IPS-NIHi11 (cell line): ENCODE data around the gene TTC12.

Experiments
- DNase-seq: peaks from one replicate; pipeline ENCODE4 v3.0.0; 2012; ENCODE audit warnings: mixed read lengths, low spot score

TTC12 gene

DNA sequence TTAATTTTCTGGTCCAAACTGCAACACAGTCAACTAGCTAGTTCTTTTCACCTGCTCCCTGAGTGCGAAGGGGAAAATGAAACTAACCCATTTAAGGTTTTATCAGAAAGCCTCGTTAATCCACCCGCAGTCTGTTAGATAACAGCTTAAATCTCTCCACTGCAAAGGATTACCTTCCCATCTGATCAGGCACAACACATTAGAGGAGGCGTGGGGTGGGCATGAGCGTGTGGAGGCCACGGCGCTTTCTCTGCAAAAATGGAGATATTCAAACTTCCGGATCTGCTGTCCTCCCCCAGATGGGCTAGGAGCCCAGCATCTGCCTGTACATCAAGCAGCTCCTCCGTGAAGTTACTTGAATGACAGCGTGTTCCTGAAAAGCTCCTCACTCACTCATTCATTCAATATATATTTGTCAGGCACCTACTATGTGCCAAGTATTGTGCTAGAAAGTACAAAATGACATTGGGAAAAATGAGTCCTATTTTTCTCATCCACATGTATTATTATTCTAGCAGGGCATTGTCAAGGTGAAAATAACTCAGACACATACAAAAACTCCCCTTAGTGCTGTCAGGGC is 59.7 kb downstream of the TTC12 start:
- DNase-seq: no peak

- no peak for DNase-seq
Observed at GRCh38 chr11:113375402-113375801, 61.0 kb downstream of the TTC12 start.

- DNase-seq: no peak
Observed at GRCh38 chr11:113376156-113376555, 61.8 kb downstream of the TTC12 start.

DNA sequence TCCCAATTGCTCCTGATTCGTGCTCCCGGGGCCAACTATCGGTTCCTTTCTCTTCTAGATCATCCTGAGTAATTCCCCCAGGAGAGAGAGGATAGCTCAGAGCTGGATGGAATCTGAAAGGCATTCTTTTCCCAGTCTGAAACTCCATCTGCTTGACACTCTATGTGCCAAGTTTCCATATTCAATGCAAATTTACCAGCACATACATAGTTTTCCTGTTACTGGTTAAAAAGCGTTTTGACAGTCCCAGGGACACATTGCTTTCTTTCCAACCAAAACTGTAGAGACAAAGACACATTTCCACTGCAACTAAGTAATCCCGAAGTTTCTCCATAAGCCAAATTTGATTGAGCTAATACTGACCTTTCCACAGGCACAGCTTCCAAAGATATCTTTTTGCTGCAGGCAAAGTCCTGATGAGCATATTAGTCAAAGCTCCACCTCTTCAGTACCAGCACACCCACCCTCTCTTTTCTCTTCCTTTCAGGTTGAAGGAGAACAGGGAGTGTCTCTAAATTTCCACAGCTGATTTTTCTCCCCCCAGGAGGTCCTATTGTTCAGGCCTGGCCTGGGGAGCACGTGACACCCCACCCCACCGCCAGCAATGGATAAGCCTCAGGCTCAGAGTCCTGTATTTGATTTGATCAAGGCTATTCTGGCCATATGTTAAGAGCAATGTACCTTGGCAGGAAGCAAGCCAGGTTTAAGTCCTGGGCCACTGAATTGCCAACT is 63.5 kb downstream of the TTC12 start:
- no peak for DNase-seq

DNA sequence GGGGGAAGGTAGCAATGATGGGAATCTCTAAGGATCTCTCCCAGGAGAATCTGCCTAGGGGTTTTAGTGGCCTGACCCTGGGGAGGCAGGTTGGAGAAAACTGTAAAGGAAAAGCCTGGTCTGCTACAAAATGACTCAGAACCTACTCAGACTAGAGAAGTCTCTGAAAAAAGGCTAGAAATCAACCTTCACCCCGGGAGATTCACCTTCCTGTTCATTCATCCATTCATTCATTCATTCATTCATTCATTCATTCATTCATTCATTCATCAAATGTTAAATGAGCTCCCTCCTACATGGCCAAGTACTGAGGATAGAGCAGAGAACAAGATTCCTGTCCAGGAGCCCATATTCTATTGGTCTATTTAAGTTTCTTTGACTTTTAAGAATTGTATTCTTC is 64.3 kb downstream of the TTC12 start:
- no peak for DNase-seq

GRCh38 chr11:113382121-113382520 is 67.7 kb downstream of the TTC12 start:
- no peak for DNase-seq

GRCh38 chr11:113384551-113384950 is 70.2 kb downstream of the TTC12 start:
- DNase-seq: no peak

DNA sequence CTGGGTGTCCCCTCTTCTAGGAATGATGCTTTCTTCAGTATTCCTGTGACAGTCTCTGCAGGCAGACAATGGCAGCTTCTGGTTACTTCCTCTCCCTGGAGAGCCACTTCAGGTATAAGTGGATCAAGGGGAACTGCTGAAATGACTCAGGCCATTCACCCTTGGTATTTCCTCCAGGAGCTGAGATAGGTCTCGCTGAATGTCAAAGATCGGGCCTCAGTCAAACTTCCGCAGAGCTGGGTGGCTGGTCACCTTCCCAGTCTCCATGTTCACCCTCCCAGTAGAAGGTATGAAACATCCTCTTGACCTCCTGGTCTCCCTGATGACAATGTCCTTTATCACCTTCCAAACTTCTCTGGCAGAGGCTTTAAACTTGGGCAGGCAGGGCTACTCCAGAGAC is 71.4 kb downstream of the TTC12 start:
- no peak for DNase-seq

GRCh38 chr11:113386866-113387265 is 72.5 kb downstream of the TTC12 start:
- no peak for DNase-seq

GRCh38 chr11:113387605-113388211 is 73.3 kb downstream of the TTC12 start, which contains the start of gene ANKK1:
TSS of gene ANKK1 (plus strand) at chr11:113387779. CDS start at chr11:113387885, 106 bp downstream.
- peak; percentile 87 for DNase-seq

GRCh38 chr11:113389272-113389671 is 74.9 kb downstream of the TTC12 start:
- no peak for DNase-seq

GRCh38 chr11:113392236-113392921 is 78.0 kb downstream of the TTC12 start:
- no peak for DNase-seq

DNA sequence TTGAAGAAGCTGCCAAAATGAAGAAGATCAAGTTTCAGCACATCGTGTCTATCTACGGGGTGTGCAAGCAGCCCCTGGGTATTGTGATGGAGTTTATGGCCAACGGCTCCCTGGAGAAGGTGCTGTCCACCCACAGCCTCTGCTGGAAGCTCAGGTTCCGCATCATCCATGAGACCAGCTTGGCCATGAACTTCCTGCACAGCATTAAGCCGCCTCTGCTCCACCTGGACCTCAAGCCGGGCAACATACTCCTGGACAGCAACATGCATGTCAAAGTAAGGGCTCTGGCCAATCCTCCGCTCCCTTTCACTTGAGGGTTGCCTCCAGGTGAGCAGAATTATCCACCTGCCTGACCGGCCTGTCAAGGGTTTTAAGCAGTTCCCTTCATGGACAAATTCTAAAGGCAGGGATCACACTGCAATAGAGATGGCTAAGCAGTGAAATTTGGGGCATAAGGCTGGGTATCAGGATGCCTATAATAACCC is 79.2 kb downstream of the TTC12 start:
- DNase-seq: no peak

DNA sequence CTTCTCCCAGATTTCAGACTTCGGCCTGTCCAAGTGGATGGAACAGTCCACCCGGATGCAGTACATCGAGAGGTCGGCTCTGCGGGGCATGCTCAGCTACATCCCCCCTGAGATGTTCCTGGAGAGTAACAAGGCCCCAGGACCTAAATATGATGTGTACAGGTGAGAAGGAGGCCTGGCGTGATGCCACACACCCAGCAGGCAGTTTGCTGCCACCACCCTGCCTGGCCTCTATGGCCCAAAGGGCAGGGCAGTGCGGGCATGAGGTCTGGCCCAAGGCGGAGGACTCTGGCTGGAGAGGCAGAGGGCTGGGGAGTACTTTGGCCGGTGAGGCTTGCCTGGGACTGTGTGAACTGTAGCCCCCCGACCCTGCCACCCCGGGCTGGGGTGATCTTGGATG is 80.5 kb downstream of the TTC12 start:
- no peak for DNase-seq

DNA sequence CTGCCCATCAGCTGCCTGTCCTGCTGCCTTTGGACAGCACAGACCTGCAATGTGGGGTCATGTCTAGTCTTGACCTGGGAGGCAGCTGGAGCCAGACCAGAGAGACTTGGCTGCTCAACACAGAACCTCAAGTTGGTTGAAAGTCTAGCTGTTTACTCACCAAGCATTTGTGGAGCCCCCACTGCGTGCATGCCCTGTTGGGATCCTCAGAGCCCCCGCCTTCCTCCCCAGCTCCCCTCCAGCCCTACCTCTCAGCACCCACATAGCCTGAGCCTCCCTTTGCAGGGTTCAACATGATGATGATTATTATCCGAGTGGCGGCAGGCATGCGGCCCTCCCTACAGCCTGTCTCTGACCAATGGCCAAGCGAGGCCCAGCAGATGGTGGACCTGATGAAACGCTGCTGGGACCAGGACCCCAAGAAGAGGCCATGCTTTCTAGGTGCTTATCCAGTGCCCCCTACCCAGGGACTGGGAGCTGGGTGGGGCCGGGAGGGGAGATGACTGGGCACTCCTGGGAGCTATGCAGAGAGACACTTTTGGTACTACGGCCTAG is 81.5 kb downstream of the TTC12 start:
- no peak for DNase-seq

GRCh38 chr11:113396690-113397089 is 82.3 kb downstream of the TTC12 start:
- DNase-seq: no peak

- DNase-seq: no peak
Observed at GRCh38 chr11:113397212-113397611, 82.8 kb downstream of the TTC12 start.

DNA sequence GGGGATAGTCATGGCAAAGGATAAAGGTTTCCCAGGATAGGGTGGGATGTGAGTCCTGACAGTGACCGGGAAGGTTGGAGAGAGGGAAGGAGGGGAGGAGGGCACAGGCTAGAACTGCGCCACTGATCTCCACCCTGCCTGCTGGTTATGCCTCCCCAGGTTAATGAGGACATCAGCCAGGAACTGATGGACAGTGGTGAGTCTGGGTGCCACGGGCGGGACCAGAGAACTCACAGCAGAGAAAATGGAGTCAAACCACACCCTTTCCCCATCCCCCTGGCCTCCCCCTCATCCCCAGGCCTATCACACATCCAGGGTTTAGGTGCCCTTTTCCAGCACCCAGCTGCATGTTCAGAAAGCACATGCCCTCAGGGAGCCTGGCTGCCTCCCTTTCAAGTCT is 83.4 kb downstream of the TTC12 start:
- DNase-seq: no peak

DNA sequence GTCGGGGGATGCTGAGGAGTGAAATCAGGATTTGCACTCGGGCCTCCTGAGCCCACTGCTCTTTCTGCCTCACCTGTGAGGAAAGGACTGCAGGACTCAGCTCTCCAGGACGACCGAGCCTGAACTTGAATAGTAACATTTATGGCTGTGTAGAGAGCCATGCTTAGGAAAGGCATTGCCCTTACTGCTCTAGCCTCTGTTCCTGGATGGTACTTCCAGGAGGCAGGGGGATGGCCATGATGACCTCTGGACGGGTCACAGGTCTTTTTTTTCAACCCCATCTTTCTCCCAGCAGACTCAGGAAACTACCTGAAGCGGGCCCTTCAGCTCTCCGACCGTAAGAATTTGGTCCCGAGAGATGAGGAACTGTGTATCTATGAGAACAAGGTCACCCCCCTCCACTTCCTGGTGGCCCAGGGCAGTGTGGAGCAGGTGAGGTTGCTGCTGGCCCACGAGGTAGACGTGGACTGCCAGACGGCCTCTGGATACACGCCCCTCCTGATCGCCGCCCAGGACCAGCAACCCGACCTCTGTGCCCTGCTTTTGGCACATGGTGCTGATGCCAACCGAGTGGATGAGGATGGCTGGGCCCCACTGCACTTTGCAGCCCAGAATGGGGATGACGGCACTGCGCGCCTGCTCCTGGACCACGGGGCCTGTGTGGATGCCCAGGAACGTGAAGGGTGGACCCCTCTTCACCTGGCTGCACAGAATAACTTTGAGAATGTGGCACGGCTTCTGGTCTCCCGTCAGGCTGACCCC is 84.5 kb downstream of the TTC12 start:
- DNase-seq: no peak

GRCh38 chr11:113400631-113401230 is 86.3 kb downstream of the TTC12 start:
- no peak for DNase-seq

GRCh38 chr11:113401718-113402117 is 87.3 kb downstream of the TTC12 start:
- peak; percentile 42 for DNase-seq
